Epithelial cell of esophagus (primary cell): ENCODE data around the gene AUTS2.

Source experiments
- DNase-seq: peaks from one replicate; pipeline ENCODE4 v3.0.0; 2010; ENCODE audit warnings: low read depth
- H3K4me3 ChIP-seq: 2 replicates; pipeline ENCODE4 v1.5.1; 2011; ENCODE audit warnings: mild to moderate bottlenecking, low read length, control low read depth
- TF ChIP-seq, protein P1 (sequence below): IDR thresholded peaks from 2 replicates; pipeline ENCODE4 v1.5.1; 2011; ENCODE audit warnings: low read depth, mild to moderate bottlenecking, low read length, control low read depth, inconsistent platforms; ENCODE audit not compliant: insufficient read depth; ENCODE audit errors: missing control alignments

The AUTS2 gene

DNA sequence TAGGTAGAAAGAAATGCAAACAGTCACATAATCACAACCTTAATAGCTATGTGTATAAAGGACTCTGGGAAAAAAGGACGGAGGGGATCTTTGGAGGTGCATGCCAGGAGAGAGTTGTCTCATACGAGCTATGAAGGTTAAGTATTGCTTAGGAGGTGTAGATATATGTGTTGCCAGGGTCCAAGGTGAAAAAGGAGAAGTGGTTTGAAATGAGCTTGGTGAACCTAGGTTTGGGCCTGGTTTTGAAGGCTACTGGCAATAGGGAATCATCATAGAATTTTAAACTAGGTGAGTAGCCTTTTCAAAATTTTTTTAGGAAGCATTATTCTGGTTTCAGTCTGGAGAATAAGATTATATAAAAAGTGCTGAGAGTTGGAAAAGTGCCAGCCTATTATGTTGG, 336.8 kb downstream of the AUTS2 start:
- H3K4me3 ChIP-seq = no peak overlapping the region
- no peak for DNase-seq
- TF ChIP-seq, protein P1, sequence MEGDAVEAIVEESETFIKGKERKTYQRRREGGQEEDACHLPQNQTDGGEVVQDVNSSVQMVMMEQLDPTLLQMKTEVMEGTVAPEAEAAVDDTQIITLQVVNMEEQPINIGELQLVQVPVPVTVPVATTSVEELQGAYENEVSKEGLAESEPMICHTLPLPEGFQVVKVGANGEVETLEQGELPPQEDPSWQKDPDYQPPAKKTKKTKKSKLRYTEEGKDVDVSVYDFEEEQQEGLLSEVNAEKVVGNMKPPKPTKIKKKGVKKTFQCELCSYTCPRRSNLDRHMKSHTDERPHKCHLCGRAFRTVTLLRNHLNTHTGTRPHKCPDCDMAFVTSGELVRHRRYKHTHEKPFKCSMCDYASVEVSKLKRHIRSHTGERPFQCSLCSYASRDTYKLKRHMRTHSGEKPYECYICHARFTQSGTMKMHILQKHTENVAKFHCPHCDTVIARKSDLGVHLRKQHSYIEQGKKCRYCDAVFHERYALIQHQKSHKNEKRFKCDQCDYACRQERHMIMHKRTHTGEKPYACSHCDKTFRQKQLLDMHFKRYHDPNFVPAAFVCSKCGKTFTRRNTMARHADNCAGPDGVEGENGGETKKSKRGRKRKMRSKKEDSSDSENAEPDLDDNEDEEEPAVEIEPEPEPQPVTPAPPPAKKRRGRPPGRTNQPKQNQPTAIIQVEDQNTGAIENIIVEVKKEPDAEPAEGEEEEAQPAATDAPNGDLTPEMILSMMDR = no peak

DNA sequence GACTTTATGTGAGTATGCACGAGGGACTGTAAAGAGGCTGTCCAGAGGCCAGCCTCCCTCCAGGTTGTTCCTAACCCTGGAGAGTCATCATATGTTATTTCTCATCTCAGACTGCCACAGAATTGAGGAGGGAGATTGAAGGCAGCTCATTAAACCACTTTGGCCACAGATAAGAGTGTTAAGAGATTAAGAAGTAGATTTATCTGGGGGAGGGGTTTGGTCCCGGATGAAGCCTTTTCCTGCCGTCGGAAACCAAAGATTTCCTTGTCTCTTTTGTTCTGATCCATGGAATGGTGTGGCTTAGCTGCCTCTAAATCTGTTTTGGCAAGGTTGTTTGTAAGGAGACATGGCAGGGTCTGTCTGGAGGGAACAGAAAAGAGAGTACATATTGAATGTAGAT, 338.8 kb downstream of the AUTS2 start:
- H3K4me3 ChIP-seq = no peak overlapping the region
- TF ChIP-seq, protein P1 = no peak
- no peak for DNase-seq

DNA sequence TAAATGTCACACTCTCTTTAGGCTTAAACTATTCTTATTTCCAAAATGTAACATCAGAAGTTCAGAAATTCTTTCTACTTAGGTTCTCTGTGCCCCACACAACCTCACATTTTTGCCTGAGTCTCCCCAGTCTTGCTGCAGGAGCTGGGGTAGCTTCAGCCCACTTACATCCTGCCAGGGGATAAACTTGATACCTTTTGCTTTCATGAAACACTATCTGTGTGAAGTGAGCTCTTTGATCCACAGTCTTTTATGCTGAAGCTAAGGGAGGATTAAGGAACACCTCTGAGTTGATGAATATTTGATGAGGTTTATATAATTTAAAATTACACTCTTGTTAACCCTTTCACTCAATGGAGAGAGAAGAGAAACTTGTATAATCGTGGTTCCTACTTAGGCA, 341.0 kb downstream of the AUTS2 start:
- DNase-seq = no peak
- H3K4me3 ChIP-seq = no peak overlapping the region
- TF ChIP-seq, protein P1 = no peak

DNA sequence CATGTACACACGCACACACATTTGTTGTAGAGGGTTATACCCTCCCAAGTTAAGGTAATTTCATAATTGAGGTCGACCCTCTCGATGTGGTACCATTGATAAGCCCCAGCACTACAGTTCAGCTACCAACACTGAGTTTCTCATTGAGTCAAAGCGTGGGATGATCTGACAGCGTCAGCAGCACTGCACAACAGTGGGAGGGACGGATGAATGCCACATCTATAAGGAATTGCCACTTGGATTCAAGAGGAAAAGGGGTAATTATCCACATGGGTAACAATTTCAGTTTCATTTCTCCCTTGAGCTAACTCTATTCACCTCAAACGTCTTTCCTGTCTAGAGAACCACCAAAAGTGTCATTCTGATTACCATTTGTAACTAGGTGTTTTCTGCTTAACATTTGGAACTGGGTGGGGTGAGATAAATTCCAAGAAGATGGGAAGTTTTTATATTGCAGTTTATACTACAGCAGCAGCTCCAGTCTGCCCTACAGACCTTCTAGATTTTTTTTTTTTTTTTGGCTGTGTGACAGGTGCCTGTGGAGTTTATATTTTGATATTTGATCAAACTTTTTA, 342.9 kb downstream of the AUTS2 start:
- TF ChIP-seq, protein P1 = no peak
- no peak overlapping the region for H3K4me3 ChIP-seq
- no peak for DNase-seq

DNA sequence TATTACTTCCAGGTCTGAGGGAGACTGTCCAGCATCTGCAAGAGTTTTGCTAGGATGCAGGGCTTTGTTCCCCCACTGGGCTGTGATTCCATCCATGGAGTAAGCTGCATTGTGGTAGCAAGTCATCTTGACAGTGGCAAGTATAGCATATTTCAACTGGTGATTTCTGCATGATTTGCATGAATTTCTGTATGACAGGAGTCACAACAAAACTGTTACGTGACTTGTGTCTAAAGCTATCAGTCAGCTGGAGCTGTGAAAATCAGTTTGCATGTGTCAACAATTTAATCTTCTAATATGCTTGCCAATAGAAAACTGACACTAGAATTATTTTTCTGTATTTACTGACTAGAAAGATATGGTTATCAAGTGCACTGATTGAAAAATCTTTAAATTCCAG, 344.3 kb downstream of the AUTS2 start:
- no peak overlapping the region for H3K4me3 ChIP-seq
- TF ChIP-seq, protein P1 = no peak
- DNase-seq = no peak

DNA sequence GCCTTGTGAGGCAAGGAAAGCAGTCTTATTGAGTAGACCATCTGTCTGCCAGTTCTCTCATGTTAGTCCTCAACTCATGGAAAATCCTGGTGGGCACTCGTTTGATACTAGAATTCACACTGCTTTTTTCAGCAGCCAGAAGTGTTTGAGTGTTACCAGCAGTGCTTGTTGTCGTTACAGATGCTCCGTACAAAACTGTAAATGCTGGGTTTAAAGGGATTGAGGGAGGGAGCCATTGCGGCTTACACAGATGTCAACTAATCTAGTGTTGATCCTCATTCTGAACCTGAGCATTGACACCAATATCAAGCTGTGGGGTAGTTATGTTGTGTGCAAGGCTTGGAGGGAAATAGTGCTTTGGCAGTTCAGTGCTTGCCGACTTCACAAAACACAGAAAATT, 348.6 kb downstream of the AUTS2 start:
- no peak for DNase-seq
- TF ChIP-seq, protein P1 = no peak
- H3K4me3 ChIP-seq = no peak overlapping the region

DNA sequence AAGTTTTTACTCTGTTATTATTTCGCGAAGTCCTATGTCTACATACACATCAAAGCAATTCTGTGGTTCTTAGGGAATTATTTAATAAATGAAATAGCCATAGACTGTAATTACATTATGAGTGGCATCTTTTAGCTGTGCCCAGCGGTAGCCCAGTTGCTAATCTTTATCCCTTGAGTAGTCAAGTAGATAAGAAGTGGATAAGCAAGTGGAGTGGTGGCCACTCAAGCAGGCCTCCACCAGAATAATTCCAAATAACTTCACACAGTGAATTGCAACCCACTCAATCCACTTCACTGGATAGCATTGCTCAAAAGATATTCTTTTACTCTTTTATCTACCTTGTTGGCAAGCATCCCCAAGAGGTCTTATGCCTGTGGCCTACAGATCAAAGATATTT, 349.7 kb downstream of the AUTS2 start:
- no peak for DNase-seq
- H3K4me3 ChIP-seq = no peak overlapping the region
- TF ChIP-seq, protein P1 = no peak
